Stimulated activated CD4-positive, alpha-beta T cell treated with anti-CD3 and anti-CD28 coated beads, Interleukin-1b, Interleukin-23, amount 100 ng/mL, for 48 hours (primary cell): ENCODE results near the gene TMEM263.
"Not testable (repeated sequence)": the region's sequence is repeated elsewhere in the genome, so short reads cannot be mapped to it uniquely, and the experiment has no call there.

Source experiments
- DNase-seq: peaks from one replicate; pipeline ENCODE4 v3.0.0-alpha.2; 2020

The TMEM263 gene

GRCh38 chr12:106987846-106988245, 32.1 kb downstream of the TMEM263 start:
- no peak for DNase-seq

- DNase-seq, result no peak
Observed at GRCh38 chr12:106994579-106995220, 39.0 kb downstream of the TMEM263 start.

- DNase-seq, result not testable (repeated sequence)
Observed at GRCh38 chr12:106996102-106996501, 40.4 kb downstream of the TMEM263 start.

GRCh38 chr12:106997916-106998315, 42.2 kb downstream of the TMEM263 start:
- DNase-seq, result no peak

GRCh38 chr12:106999446-106999845, 43.7 kb downstream of the TMEM263 start:
- no peak for DNase-seq

- not testable (repeated sequence) for DNase-seq
Observed at GRCh38 chr12:107002665-107003064, 47.0 kb downstream of the TMEM263 start.

- DNase-seq, result no peak
Observed at GRCh38 chr12:107007411-107007810, 51.7 kb downstream of the TMEM263 start.

- no peak for DNase-seq
Observed at GRCh38 chr12:107011519-107011918, 55.8 kb downstream of the TMEM263 start.

GRCh38 chr12:107012736-107013425, 57.2 kb downstream of the TMEM263 start:
- DNase-seq, result no peak

GRCh38 chr12:107014055-107014454, 58.3 kb downstream of the TMEM263 start:
- DNase-seq, result no peak

- DNase-seq, result no peak
Observed at GRCh38 chr12:107017042-107017441, 61.3 kb downstream of the TMEM263 start.

GRCh38 chr12:107019546-107019945, 63.8 kb downstream of the TMEM263 start:
- DNase-seq, result no peak
